Caco-2 (cell line): ENCODE measurements around the gene VWA8. TPM values are rescaled to one million over a fixed set of nuclear protein-coding genes. Genes with fewer than 3 reads are reported as not detected.

Source experiments
- BruUV-seq: library from RNA; stranded (reverse); fragments of 400-500 nt; replicated peaks from 2 replicates; lab custom pipeline; 2021; lab: Mats Ljungman, UMichigan
- CTCF ChIA-PET: fragments of 300-600 bp; sonication (Branson Sonifier 250); formaldehyde crosslinking; loops from one replicate; lab custom pipeline; 2022; ENCODE audit warnings: antibody characterized with exemption; lab: Charles Lee
- POLR2A ChIA-PET: fragments of 300-600 bp; sonication (Branson Sonifier 250); formaldehyde crosslinking; loops from one replicate; lab custom pipeline; 2022; ENCODE audit warnings: antibody characterized with exemption; lab: Charles Lee
- DNase-seq, 2 experiments: peaks; one replicate each; pipeline versions ENCODE4 v3.0.0 to v3.0.0-alpha.2; 2020 to 2022
- H3K27me3 ChIP-seq: replicated peaks from 2 replicates; pipeline ENCODE4 v1.6.0; 2011; ENCODE audit warnings: low read length; ENCODE audit not compliant: control insufficient read depth, insufficient read depth
- H3K36me3 ChIP-seq: 2 replicates; pipeline ENCODE4 v1.5.1; 2011; ENCODE audit warnings: low read length; ENCODE audit not compliant: control insufficient read depth, insufficient read depth
- H3K4me1 ChIP-seq: fragments of 250-450 bp; sonication (Bioruptor Pico); 2 replicates; pipeline ENCODE4 v1.5.1; 2020; ENCODE audit warnings: mild to moderate bottlenecking
- H3K4me3 ChIP-seq: 2 replicates; pipeline ENCODE4 v1.5.1; 2011; ENCODE audit warnings: low read depth, mild to moderate bottlenecking, control low read depth, low read length
- H3K9me3 ChIP-seq: fragments of 250-450 bp; sonication (Bioruptor Pico); 2 replicates; pipeline ENCODE4 v1.5.1; 2020; ENCODE audit warnings: mild to moderate bottlenecking, moderate library complexity
- H3K27ac Mint-ChIP-seq: one replicate; pipeline ENCODE4 v1.8.0; 2022; ENCODE audit warnings: mixed read lengths; ENCODE audit not compliant: unreplicated experiment
- H3K27me3 Mint-ChIP-seq: one replicate; pipeline ENCODE4 v1.8.0; 2022; ENCODE audit warnings: mixed read lengths; ENCODE audit not compliant: insufficient read depth, unreplicated experiment
- H3K36me3 Mint-ChIP-seq: one replicate; pipeline ENCODE4 v1.8.0; 2022; ENCODE audit warnings: mild to moderate bottlenecking, mixed read lengths; ENCODE audit not compliant: insufficient read depth, unreplicated experiment
- H3K4me1 Mint-ChIP-seq: one replicate; pipeline ENCODE4 v1.8.0; 2022; ENCODE audit warnings: low read depth, mixed read lengths; ENCODE audit not compliant: unreplicated experiment
- H3K4me3 Mint-ChIP-seq: one replicate; pipeline ENCODE4 v1.8.0; 2022; ENCODE audit warnings: mild to moderate bottlenecking, moderate library complexity, mixed read lengths; ENCODE audit not compliant: unreplicated experiment
- H3K9me3 Mint-ChIP-seq: one replicate; pipeline ENCODE4 v1.8.0; 2022; ENCODE audit warnings: mixed read lengths; ENCODE audit not compliant: unreplicated experiment
- CTCF ChIP-seq, 2 experiments: fragments of 200-600 bp in 1 of 2; IDR thresholded peaks; 1 replicate in 1 of 2; 2 replicates in 1 of 2; pipeline versions ENCODE4 v1.5.1 to v1.8.0; 2011 to 2022; ENCODE audit warnings: antibody characterized with exemption in 1 of 2, control low read depth in 1 of 2, inconsistent platforms in 1 of 2, low read depth in 1 of 2, low read length in 1 of 2, mild to moderate bottlenecking in 1 of 2, moderate library complexity in 1 of 2; ENCODE audit not compliant: insufficient read depth in 1 of 2, severe bottlenecking in 1 of 2, unreplicated experiment in 1 of 2
- intact Hi-C: fragments of 100-400 bp; cut with micrococcal nuclease; formaldehyde crosslinking; loops from one replicate; pipeline ENCODE4 v1.10.0; 2022; ENCODE audit not compliant: unreplicated experiment
- total RNA-seq: library from RNA; stranded (reverse); gene quantifications from 2 replicates; pipeline ENCODE4 v1.2.3, GENCODE V29; 2022

Gene VWA8
- total RNA-seq, 1 experiment from 2014 or later, result 20.7 TPM

DNA sequence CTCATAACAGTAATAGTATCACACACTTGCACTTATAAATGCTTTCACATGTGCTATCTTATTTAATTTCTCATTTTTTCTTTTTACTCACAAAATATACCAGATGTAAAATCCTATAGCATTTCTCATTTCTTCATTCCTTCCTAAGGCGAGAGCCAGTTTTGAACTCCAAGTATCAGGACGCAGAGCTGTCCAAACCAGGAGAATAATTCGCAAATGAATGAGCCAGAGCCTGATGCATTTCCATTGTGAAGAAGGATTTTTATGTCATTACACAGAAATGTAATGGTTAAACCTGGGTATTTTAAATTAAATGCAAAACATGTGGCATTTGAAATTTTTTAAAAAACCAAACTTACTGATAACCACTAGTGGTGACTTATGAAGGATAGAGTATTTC, 259.2 kb downstream of the VWA8 start:
- ChIA-PET POLR2A (no interaction called here), CTCF (no interaction called here)
- no TSS peak for BruUV-seq
- no peak overlapping the region for H3K4me3 ChIP-seq
- intact Hi-C loops, result no loop called here
- no peak for DNase-seq
- H3K27me3 Mint-ChIP-seq, result no peaks in the 10 kb centered on the region
- no peaks in the 10 kb centered on the region for H3K36me3 ChIP-seq
- no peaks in the 10 kb centered on the region for H3K9me3 ChIP-seq
- H3K4me1 ChIP-seq, result peaks cover 32% of the 10 kb centered on the region
- no peaks in the 10 kb centered on the region for H3K9me3 Mint-ChIP-seq
- peaks cover 16% of the 10 kb centered on the region for H3K36me3 Mint-ChIP-seq
- no peak overlapping the region for H3K27ac Mint-ChIP-seq
- H3K27me3 ChIP-seq, result no peaks in the 10 kb centered on the region
- no peak for TF ChIP-seq CTCF (IDR thresholded peaks at IDR 0.05; ENCODE audit: insufficient read depth in 1 of 2, low read depth in 1 of 2, low read length in 1 of 2, severe bottlenecking in 1 of 2, unreplicated experiment in 1 of 2)
- peaks cover 31% of the 10 kb centered on the region for H3K4me1 Mint-ChIP-seq
- no peak overlapping the region for H3K4me3 Mint-ChIP-seq

- Histone ChIP-seq H3K36me3 (no peaks in the 10 kb centered on the region), H3K4me3 (no peak overlapping the region), H3K9me3 (no peaks in the 10 kb centered on the region), H3K4me1 (peaks cover 38% of the 10 kb centered on the region), H3K27me3 (no peaks in the 10 kb centered on the region)
- Mint-ChIP-seq H3K9me3 (no peaks in the 10 kb centered on the region), H3K4me3 (no peak overlapping the region), H3K27ac (no peak overlapping the region), H3K27me3 (no peaks in the 10 kb centered on the region), H3K4me1 (peaks cover 34% of the 10 kb centered on the region), H3K36me3 (peaks cover 19% of the 10 kb centered on the region)
- ChIA-PET CTCF (no interaction called here), POLR2A (no interaction called here)
- BruUV-seq, result no TSS peak
- DNase-seq, result no peak
- no peak for TF ChIP-seq CTCF (IDR thresholded peaks at IDR 0.05; ENCODE audit: insufficient read depth in 1 of 2, low read depth in 1 of 2, low read length in 1 of 2, severe bottlenecking in 1 of 2, unreplicated experiment in 1 of 2)
- intact Hi-C loops, result no loop called here
Observed at GRCh38 chr13:41700790-41701310, 260.1 kb downstream of the VWA8 start.

DNA sequence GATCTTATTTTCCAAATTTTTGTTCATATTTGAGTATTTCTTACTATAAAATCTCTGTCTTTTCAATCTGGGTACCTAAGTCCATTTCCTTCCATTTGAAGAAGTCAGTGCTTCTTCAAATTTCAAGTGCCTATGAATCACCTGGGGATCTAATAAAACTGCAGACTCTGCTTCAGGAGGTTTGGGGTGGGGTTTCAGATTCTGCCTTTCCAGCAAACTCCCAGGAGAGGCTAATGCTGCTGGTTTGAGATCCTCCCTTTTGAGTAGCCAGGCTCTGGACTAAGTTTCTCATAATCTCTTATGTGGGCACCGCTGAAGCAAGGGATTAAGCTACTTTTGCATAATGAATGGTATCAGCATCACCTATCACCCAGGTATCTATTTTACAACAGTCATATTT, 261.1 kb downstream of the VWA8 start:
- DNase-seq, result no peak
- Mint-ChIP-seq H3K27ac (peak overlapping the region; percentile 50), H3K4me3 (no peak overlapping the region), H3K27me3 (no peaks in the 10 kb centered on the region), H3K4me1 (peaks cover 45% of the 10 kb centered on the region), H3K9me3 (no peaks in the 10 kb centered on the region), H3K36me3 (peaks cover 19% of the 10 kb centered on the region)
- ChIA-PET POLR2A (no interaction called here), CTCF (no interaction called here)
- Histone ChIP-seq H3K4me3 (no peak overlapping the region), H3K36me3 (no peaks in the 10 kb centered on the region), H3K9me3 (no peaks in the 10 kb centered on the region), H3K27me3 (no peaks in the 10 kb centered on the region), H3K4me1 (peaks cover 49% of the 10 kb centered on the region)
- BruUV-seq, result no TSS peak
- intact Hi-C loops, result loop anchor here (5.0 to 10.0 kb wide), 2 partner anchors 87 to 245 kb away; no protein-coding TSS in a partner anchor
- no peak for TF ChIP-seq CTCF (IDR thresholded peaks at IDR 0.05; ENCODE audit: insufficient read depth in 1 of 2, low read depth in 1 of 2, low read length in 1 of 2, severe bottlenecking in 1 of 2, unreplicated experiment in 1 of 2)
